HEK293 (cell line): ENCODE results near the gene GPR39.

ENCODE experiments used
- PRDM1 ChIP-seq: fragments of 450-650 bp; formaldehyde crosslinking; IDR thresholded peaks from 2 replicates; pipeline ENCODE4; 2016; ENCODE audit warnings: missing biosample characterization, missing genetic modification characterization
- ZNF274 ChIP-seq, 2 experiments: fragments of 200-500 bp in 1 of 2; fragments of 450-650 bp in 1 of 2; sonication (Bioruptor generic) in 1 of 2; formaldehyde crosslinking in 1 of 2; IDR thresholded peaks; 2 replicates each; pipeline versions ENCODE4 v1.5.1 to v1.6.1; 2014 to 2016; ENCODE audit warnings: borderline replicate concordance in 1 of 2, inconsistent platforms in 1 of 2, low read length in 1 of 2, missing biosample characterization in 1 of 2, missing genetic modification characterization in 1 of 2

DNA sequence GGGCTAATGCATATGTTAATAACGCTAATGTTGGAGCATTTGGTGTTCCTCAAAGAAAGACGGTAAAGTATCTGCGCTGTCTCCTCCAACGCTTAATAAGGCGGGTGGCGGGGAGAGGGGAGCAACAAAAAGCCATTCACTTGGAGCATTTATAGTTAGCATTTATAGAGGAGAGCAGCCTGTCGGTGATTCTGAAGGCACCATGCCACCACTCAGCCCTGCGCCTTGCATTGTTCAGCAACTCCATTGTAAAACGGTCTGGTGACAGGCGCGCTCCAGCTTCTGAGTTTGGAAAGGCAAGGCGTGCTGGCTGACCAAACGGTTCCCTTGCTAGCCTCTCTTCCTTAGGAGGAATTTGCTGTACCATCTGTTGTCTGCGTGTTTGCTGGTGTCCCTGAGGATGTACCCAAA, 169.5 kb downstream of the GPR39 start:
- TF ChIP-seq PRDM1: no peak
- TF ChIP-seq ZNF274 (IDR thresholded peaks at IDR 0.05; ENCODE audit: low read length): no peak
- no peak for TF ChIP-seq ZNF274 (tag by site-specific recombination; IDR thresholded peaks at IDR 0.05; ENCODE audit: borderline replicate concordance)
